ENCODE data around the gene ZSWIM1. TPM values are rescaled to one million over a fixed set of nuclear protein-coding genes. Genes with fewer than 3 reads are reported as not detected.

The ZSWIM1 gene
- total and polyA plus RNA-seq, 9 donors, result 4.8 to 15.2 (median 11.5) TPM

DNA sequence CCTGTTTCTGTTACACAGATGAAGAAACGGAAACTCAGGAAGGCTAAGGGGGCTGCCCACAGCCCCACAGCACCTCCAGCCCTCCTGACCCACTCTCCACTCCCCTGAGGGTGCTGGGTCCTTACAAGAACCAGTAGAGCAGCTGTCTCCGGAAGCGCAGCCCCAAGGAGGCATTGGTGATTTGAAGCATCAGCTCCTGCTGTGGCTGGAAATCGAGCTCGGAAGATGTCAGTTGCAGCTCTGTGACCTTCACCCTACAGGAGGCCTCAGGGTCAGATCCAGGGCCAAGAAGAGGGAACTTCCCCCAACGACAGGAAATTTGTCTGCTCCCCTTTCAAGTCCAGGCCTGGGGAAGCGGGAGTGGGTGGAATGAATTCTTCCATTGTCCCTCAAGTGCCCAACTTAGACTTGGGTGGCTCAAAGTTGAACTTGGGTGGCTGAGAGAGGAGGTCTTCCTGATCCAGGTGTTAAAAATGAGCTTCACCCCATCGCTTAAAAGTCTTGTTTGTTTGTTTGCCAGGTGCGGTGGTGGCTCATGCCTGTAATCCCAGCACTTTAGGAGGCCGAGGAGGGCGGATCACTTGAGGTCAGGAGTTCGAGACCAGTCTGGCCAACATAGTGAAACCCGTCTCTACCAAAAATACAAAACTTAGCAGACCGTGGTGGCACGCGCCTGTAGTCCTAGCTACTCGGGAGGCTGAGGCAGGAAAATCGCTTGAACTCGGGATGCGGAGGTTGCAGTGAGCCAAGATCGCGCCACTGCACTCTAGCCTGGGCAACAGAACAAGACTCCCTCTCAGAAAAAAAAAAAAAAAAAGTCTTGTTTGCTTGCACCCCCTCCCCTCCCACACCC, 29.0 kb downstream of the ZSWIM1 start:
- intact Hi-C loops (cut with DNase I), result no loop called here
- peak in 4 of 5 donors; percentile 15 to 63 (median 58) for DNase-seq
- Histone ChIP-seq H3K4me1 (ENCODE audit: insufficient read depth) (peaks cover 7% of the 10 kb centered on the region), H3K9me3 (no peaks in the 10 kb centered on the region), H3K27ac (peak overlapping the region; percentile 1 to 31), H3K27me3 (no peaks in the 10 kb centered on the region), H3K36me3 (no peaks in the 10 kb centered on the region), H3K4me3 (peak overlapping the region; percentile 8)
- 68 to 76% (median 71%) methylated on average over 22 of the region's 22 CpGs for WGBS, 3 donors
- TF ChIP-seq EP300 (IDR thresholded peaks at IDR 0.05) (no peak), POLR2A (IDR thresholded peaks at IDR 0.05) (no peak)
- TF ChIP-seq, protein P1, sequence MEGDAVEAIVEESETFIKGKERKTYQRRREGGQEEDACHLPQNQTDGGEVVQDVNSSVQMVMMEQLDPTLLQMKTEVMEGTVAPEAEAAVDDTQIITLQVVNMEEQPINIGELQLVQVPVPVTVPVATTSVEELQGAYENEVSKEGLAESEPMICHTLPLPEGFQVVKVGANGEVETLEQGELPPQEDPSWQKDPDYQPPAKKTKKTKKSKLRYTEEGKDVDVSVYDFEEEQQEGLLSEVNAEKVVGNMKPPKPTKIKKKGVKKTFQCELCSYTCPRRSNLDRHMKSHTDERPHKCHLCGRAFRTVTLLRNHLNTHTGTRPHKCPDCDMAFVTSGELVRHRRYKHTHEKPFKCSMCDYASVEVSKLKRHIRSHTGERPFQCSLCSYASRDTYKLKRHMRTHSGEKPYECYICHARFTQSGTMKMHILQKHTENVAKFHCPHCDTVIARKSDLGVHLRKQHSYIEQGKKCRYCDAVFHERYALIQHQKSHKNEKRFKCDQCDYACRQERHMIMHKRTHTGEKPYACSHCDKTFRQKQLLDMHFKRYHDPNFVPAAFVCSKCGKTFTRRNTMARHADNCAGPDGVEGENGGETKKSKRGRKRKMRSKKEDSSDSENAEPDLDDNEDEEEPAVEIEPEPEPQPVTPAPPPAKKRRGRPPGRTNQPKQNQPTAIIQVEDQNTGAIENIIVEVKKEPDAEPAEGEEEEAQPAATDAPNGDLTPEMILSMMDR (IDR thresholded peaks at IDR 0.05), result no peak

DNA sequence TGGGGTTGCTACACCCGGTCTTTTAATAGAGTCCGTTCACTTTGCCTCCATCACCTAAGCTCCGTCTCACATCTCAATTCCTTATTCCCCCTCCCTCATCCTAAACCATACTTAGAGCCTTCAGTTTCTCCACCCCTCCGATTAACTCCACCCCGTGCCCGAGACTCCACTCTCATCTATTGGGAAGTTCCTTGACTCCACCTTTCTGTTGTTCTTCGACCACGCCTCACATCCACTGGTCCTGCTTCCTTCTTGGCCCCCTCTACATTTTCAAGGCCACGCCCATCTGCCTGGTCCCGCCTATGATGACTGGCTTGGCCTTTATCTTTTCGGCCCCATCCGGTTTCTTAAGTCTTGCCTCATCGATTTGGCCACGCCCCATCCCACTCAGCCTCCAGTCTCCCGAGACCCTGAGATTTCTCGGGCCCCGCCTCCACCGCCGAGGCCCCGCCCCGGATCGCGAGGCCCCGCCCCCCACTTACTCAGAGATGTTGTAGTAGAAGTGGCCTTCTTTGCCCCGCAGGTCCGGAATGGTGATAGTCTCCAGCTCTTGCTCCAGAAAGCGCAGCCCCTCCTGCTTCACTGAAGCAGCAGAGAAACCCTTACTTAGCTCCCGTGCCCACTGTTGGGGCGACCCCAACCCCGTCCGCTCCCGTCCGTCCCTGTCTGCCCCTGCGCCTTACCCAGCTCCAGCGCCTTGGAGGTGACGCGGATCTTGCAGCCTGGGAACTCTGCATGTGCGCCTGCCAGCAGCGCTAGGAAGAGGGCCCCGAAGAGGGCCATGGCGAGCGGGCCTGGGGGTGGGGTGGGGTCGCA, 29.9 kb downstream of the ZSWIM1 start:
- DNase-seq, result peak; percentile 99 to 100 (median 100)
- H3K36me3 ChIP-seq, result no peaks in the 10 kb centered on the region
- WGBS, 3 donors, result 1 to 2% (median 1%) methylated on average over 31 to 43 of the region's 43 CpGs
- peak; percentile 41 for TF ChIP-seq EP300 (IDR thresholded peaks at IDR 0.05)
- peak; percentile 86 for TF ChIP-seq POLR2A (IDR thresholded peaks at IDR 0.05)
- TF ChIP-seq, protein P1 (IDR thresholded peaks at IDR 0.05), result peak in 1 of 3 donors; percentile 28
- no peaks in the 10 kb centered on the region for H3K9me3 ChIP-seq
- no peaks in the 10 kb centered on the region for H3K27me3 ChIP-seq
- H3K27ac ChIP-seq, result peak overlapping the region; percentile 72 to 87
- H3K4me3 ChIP-seq, result peak overlapping the region; percentile 62
- intact Hi-C loops (cut with DNase I), result no loop called here
- H3K4me1 ChIP-seq (ENCODE audit: insufficient read depth), result peaks cover 7% of the 10 kb centered on the region

DNA sequence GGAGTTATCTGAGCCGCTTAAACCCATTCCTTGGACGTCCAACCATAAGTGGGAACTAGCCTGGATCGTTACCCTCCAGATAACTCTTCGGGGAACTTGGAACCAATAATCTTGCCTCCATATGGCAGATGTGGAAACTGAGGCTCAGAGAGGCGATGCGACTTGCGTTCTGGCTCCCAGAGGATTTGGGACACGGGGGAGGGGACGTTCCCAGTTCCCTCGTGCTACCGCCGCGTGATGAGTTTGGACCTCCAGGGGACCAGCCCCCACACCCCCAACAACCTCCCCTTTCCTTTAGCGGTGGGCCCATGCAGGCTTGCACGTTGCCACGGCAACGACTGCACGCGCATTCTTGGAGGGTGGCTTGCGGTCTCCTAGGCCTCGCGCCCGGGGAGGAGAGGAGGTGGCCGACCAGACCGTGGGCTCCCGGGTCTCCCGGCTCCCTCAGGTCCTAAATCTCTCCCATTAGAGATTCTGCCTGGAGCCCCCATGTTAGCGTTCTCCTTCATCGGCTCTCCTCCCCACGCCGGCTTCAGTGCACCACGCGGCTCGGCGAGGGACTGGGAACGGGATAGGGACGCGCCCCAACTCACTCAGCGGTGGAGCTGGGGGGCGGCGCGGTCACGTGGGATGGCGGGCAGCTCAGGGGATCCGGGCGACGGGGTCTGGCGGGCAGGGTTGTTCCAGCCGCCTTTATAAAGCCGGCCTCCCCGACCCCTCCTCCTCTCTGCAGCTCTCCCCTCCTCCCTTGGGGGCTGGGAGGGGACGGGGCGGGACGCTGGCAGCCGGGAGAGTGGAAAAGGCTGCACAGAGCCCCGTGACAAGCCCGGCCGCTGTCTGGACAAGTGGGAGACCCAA, 30.7 kb downstream of the ZSWIM1 start, which contains the start of gene PLTP:
Gene PLTP, minus strand, starts transcription at position 670 of the 858 bp plus-strand sequence. CDS start 703 bp downstream, outside the sequence.
- peak; percentile 79 to 87 (median 85) for DNase-seq

More for the DNA sequence above, 30.7 kb downstream of the ZSWIM1 start, which contains the start of gene PLTP:
- Histone ChIP-seq H3K4me1 (ENCODE audit: insufficient read depth) (peaks cover 7% of the 10 kb centered on the region), H3K27me3 (no peaks in the 10 kb centered on the region), H3K4me3 (peak within 1 kb of the TSS; percentile 62), H3K27ac (peak within 1 kb of the TSS; percentile 72 to 87), H3K36me3 (no peaks in the 10 kb centered on the region), H3K9me3 (no peaks in the 10 kb centered on the region)
- intact Hi-C loops (cut with DNase I), result no loop called here
- WGBS, 3 donors, result 0 to 1% (median 0%) methylated on average over 48 to 58 of the region's 58 CpGs
- TF ChIP-seq, protein P1 (IDR thresholded peaks at IDR 0.05), result no peak
- TF ChIP-seq EP300 (IDR thresholded peaks at IDR 0.05), result no peak
- TF ChIP-seq POLR2A (IDR thresholded peaks at IDR 0.05), result peak; percentile 42
